ENCODE results near the gene GSG1L. TPM values are rescaled to one million over a fixed set of nuclear protein-coding genes. Genes with fewer than 3 reads are reported as not detected.
"Not testable (repeated sequence)": the region's sequence is repeated elsewhere in the genome, so short reads cannot be mapped to it uniquely, and the experiment has no call there.

Gene GSG1L
- polyA plus RNA-seq, 3 donors, result 0.41 to 0.91 (median 0.50) TPM

DNA sequence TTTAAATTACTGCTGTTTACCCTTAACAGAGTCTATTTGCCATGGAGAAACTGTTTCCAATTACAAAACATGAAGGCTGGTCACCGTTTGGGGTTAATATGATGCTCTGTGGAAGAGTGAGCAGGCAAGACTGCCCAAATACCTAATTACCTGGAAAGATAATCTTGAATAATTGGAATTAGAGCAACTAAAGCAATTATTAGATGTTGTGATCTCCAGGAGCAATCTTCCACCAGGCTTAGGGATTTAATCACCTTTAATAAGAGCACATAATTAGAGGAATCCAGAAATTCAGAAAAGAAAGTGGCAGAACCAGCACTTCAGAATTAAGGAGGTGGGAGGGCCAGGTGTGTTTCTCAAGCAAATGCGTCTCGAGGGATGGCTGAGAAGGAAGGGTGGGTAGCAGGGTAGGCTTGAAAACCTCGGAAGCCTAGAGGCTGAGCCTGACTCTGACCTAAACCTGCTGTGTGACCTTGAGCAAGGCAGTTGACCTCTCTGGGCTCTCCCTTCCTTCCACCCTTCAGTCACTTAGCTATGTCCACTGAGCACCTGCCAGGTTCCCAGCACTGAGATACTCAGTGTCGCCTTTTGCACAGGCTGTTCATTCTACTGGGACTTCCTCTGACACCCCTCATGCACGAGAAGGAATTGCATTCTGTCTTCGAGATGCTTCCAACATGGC is 113.2 kb downstream of the GSG1L start:
- no peak for DNase-seq

DNA sequence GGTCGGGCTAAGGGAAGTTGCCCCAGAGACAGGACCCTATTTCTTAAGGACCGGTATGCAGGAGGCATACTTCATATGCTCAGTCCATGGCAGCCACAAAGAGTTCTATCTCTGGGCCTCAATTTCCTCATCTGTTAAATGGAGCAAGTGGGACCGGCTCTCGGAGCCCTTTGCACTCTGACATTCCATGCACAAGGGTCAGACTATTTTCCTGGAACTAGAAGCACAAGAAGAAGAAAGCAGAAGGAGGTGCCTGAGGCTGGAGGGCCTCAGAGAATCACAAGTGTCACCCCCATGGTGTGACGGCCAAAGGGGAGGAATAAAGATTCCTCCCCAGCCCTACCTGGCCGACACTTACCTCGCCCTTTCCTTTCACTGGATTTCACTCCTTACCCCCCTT is 115.8 kb downstream of the GSG1L start:
- no peak for DNase-seq

DNA sequence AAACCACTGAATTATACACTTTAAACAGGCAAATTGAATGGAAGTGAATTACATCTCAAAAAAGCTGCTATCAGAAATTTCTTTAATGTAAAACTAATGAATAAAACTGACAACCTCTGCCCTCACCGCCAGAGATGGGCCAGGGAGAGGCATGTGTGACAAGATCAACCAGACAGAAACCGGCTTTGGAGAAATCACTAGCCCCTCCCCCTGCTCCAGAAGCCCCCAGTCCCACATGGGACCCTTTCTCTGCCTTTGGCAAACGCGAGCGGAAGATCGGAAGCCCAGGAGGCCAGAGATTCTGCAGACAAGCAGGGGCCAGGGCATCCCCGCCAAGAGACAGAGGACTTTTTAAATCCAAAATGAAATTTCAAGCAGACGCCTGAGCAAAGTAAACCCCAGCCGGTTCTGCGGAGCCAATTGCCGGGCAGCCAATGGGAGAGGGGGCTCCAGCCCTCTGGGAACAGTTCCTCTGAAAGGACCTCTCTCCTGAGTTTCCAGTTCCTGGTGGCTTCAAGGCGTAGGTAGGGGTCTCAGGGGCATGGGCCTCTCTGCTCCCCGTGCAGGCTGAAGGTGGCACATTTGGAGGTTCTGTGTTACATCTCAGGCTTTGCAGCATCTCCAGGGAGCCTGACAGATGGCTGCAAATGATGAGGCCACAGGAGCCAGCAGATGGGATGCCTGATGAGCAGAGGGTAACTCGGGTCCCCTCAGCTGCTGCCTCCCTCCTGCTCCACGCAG is 118.1 kb downstream of the GSG1L start:
- DNase-seq, result no peak

DNA sequence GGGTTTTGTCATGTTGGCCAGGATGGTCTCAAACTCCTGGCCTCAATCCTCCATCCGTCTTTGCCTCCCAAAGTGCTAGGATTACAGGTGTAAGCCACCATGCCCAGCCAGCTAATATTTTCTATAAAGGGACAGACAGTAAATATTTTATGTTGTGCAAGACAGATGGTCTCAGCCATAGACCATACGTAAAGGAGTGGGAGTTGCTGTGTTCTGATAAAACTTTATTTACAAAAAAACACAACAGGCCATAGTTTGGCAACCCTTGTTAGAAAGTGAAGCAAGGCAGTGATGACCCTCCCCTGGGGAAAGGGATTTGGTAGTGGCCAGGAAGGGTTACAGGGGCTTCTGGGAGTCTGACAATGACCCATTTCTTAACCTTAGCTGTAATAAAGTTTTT is 119.7 kb downstream of the GSG1L start:
- DNase-seq, result no peak

DNA sequence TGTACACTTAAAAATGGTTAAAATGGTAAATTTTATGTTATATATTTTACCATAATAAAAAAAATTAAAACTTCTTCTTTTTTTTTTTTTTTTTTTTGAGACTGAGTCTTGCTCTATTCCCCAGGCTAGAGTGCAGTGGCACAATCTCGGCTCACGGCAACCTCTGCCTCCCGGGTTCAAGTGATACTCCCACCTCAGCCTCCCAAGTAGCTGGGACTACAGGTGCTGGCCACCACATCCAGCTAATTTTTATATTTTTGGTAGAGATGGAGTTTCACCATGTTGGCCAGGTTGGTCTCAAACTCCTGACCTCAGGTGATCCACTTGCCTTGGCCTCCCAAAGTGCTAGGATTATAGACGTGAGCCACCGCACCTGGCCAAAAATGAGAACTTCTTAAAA is 121.4 kb downstream of the GSG1L start:
- not testable (repeated sequence) for DNase-seq

DNA sequence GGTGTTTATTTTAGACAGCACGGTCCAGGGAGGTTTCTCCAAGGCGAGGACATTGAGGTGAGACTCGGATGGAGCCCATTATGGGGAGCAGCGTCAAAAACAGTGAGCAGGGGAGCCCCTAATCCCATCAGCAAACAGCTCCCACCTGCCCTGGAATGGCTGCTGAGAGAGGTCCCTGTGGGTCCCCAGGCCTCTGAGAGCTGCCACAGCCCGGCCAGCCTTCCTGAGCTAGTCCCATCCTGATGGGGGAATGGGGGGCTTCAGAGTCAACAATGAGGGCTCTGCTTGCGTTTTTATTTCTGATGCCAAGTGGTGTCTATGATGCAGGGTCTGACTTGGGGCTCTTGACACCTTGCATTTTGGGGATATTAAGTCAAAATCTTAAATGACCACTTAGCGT is 128.4 kb downstream of the GSG1L start:
- DNase-seq, result no peak

DNA sequence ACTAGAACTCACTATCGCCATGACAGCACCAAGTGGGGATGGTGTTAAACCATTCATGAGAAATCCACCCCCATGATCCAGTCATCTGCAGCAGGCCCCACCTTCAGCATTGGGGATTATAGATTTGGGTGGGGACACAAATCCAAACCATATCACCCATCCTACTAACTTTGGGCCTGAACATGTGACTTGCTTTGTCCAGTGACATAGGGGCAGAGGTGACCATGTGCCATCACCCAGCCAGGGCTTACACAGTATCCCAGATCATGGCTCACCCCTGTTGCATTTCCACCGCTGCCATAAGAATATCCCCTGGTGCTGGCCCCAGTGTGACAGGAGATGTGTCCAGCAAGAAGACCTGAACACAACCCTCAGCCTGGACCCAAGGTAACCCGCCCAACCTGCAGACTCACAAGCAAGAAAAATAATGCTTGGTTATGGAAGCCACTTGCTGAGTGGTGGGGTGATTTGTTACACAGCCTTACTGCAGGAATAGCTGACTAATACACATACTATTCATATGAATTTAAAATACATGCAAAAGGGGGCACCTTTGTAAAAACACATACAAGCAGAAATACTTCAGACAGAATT is 130.9 kb downstream of the GSG1L start:
- no peak for DNase-seq

DNA sequence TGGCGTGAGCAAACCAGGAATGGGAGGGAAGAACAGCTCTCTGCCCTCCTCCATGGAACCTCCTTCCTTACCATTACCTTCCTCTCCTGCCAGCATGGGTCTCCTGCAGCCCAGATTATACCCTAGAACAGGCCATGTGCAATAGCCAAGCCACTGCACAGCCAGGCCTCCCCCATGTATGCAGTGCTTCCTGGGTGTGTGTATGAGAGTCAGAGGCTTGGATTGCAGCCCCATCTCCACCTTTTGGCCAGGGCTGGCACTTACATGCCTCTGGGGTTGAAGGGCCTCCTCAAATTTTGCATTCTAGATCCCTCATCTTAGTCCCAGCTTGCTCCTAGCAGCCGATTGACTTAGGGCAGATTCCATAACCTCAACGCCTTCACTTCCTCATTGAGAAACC is 133.7 kb downstream of the GSG1L start:
- DNase-seq, result no peak

DNA sequence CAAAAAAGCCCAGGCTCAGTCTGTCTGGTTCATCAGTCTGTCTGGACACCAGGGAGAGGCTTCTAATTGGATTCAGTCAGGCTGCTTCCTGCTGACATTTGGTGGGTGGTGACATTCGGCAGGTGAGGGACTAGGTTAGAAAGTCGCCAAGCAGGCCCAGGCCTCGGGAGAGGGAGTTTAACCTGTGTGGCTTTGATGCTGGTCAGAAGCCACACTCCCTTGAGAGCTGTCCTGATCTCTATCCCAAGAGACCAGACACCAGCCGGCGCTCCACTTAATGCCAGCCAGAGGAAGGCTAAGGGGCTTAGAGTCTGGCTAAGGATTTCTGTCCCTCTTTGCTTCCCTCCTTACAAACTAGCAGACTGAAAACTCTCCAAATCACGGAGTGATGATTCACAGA is 135.0 kb downstream of the GSG1L start:
- DNase-seq, result no peak

DNA sequence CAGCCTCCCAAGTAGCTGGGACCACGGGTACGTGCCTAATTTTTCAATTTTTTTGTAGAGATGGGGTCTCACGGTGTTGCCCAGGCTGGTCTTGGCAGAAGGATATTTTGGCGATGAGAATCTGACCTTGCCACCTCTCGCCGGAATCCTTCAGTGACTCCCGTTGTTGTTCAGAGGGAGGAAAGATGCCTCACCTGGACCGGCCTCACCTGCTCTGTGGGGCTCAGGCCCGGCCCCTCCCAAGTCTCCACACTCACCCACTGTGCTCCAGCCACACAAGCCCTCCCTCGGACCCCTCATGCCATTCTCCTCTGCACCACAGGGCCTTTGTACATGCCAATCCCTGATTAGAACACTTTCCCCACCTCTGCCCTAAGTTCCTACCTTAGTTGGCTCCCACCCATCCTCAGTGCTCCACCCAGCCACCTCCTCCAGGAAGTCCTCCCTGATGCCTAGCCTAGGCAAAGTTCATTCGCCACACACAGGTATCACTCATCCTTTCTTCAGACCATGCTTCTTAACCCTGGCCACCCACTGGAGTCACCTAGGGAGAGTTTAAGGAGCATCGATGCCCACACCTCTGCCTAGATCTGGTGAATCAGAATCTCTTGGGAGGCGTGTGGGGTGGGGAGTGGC is 136.1 kb downstream of the GSG1L start:
- DNase-seq, result no peak

DNA sequence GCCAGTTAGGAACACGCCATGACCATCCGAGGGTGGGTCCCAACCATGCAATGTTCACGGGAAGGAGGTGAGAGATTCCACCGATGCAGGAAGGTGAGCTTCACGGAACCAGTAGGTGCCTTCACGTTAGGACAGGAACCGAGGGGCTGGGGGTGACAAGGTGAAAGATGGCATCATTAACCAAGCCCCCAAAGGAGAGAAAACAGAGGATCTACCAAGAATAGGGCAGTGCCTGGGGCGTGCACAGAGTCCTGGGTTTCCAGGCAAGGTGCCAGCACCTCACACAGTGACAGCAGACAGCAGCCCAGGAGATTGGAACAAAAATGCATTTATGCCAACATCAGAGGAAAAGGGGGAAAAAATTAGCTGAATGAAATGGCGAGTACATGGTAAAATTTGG is 137.9 kb downstream of the GSG1L start:
- no peak for DNase-seq

DNA sequence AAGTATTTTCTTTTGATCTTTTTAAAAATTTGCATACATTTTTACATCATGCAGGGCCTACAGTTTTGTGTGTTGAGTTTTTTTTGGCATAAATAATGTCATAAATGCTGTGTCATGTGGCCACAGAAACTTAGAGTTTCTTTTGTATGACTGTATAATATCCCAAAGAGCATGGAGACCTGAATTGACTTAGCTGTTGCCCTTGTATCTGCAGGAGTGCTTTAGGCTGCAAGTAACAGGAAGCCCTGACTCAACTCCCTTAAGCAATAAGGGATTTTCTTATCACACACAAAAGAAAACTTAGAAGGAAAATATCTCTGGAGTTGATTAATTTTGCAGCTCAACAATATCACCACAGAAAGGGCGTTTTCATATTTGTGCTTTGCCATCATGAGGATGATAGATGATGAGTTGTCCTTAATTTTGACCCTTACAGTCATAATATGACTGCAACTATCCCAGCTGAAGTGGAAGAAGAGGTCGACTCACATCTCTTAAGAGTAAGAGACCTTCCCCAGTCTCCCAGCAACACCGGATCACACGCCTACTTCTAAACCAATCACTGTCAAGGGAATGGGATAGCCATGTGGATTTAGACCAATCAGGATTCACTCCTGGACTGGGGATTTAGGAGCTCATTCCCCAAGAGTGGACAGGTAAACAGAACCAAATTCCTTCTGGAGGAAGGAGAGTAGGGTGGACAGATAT is 138.9 kb downstream of the GSG1L start:
- no peak for DNase-seq

DNA sequence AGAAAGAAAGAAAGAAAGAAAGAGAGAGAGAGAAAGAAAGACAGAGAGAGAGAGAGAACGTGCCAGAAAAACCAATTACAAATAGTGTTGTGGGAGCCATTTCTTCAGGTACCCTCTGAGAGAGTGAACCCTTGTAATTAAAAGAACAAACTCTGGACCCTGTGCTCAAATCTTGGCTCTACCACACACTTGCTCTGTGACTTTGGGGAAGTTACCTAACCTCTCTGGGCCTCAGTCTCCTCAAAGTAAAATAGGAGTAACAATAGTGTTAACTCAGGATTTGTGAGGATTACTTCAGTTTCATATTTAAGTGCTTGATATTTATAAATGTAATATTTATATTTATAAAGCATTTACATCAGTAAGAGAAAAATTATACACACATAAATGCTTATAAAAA is 139.8 kb downstream of the GSG1L start:
- no peak for DNase-seq

DNA sequence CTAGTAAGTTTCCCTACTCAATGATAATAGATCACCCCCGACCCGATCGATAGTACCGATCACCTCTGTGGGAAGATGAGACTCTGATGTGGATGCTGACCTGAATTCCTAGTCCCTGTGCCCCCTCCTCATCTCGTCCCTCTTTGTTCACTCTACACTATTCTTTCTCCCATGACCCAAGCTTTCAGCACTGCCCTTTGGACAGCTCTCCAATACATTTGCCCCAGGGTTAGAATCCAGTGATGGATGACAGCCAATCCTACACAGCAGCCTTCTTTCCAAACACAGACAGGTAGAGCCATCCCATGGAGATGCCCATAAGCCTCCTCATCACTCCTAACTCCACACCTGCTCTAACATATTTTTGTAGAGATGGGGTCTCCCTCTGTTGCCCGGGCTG is 141.1 kb downstream of the GSG1L start:
- peak; percentile 17 for DNase-seq

DNA sequence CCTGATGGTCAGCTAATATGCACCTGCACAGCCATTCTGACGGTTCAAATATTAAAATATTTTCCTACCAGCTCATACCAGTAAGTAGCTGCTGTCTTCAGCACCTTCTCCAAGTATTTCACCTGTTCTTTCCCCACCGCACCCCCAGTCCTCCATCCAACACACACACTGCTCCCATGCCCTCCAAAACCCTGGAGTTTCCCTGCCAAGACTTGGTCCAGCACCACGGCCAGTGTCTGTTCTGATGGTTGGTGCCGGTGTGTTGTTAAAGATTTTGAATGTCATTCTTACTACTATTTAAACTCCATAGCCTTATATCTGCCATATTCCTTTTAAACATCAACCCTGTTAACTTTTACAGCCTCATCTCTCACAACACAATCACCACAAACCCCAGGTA is 142.4 kb downstream of the GSG1L start:
- DNase-seq, result no peak

DNA sequence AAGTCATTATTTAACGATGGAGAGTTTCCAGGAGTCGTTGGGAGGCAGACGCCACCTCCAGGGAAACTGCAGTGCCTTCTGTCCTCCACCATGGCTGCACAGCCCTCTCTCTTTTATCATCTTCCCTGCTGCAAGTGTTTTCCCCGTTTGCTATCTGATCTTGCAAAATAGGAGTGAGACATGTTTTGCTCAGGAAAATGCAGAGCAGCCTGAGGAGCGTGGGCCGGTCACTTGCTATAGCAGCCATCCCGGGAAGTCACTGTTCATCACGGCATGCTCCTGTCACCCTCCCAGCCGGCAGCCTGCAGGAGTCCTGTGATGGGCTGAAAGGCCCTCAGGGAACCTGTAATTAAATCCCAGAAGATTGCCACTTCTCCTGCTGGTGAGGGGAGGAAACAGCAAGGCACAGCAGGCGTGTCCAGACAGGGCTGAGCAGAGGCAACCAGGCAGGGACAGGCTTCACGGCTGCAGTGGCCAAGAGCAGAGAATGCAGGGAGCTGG is 143.1 kb downstream of the GSG1L start:
- peak; percentile 19 for DNase-seq

DNA sequence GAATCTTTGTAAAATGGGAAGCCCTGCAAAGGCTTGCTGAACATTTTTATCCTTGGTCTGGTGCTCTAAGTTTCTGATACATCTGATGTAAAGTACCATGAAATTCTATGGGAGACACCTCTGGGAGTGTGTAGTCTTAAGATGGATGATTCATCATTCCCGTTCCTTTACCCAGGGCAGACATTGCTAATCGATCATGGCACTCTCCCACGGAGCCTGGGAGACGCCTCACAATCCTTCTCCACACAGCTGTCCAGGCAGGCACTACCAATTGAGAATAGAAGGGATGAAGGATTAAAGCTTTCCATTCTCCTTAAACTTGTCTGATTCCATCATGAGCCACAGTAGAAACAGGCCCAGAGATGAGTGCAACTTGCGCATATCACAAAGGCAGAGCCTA is 144.8 kb downstream of the GSG1L start:
- no peak for DNase-seq

DNA sequence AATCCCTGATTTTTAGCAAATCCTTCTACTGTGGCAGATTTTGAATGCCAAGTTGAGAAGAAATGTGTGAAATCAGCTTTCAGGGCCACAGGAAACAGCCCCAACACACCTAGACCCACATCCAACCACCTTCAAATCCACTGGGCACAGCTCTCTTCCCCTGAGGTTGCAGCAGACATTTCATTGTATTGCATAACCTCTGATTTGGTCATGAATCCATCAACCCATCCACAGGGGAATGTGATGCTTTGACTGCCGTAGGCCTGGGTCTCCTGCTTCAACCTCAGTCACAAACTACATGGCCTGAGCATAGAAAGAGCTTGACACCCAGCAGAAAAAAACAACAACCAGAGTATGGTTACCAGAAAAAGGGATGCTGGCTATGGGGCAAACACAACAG is 145.6 kb downstream of the GSG1L start:
- no peak for DNase-seq

DNA sequence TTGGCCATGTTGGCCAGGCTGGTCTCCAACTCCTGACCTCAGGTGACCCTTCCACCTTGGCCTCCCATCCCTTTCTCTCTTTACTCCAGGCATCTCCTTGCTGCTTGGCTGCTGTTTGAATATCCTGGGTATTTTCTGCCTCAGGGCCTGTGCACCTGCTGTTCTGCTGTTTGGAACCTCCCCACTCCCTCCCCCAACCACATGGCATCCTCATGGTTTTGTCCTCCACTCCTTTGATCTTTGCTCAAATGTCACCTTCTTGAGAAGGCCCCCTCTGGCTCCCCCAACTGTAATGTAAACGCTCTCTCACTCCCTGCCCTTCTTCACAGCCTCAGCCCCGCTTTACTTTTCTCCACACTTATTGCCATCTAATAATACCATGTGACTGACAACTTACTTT is 152.0 kb downstream of the GSG1L start:
- DNase-seq, result no peak

DNA sequence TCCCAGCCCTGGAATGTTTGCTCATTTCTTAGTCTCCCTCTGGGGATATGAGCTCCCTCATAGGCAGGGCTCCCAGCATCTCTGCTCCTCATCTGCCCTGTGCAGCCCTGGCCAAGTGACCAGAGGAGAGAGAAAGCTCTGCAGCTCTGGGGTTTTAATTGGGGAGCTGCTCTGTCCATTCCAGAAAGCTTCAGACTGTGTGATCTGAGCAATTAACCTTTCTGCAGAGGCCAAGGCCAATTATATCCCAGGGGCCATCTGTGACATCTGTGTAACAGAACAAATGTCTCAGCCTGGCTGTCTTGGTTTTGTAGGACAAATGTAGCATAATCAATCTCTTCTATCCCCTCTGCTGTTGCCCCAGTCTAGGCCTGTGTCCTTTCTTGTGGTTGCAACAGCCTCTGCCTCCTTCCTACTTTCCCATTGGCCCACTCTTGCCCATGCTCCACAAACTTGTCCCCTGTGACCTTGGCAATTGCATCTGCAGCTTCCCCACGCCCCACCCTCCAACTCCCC is 156.0 kb downstream of the GSG1L start:
- no peak for DNase-seq

DNA sequence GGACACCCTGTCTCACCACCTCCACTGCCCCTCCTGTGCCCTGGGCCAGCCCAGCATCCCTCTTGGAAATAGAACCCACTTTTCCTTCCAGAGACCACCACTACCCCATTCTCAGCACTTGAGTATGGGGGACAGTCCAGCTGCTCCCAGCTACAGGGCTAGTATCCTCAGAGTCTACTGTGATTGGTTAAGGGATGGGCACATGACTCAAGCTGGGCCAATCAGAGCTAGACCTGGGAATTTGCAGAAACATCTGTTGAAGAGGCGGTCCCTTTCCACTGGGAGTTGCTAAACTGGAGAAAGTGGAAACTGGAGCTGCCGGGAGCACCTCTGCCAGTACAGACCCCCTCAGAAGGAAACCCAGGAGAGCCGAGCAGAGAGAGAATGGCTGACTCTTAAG is 156.6 kb downstream of the GSG1L start:
- DNase-seq, result no peak

All from renal pelvis (tissue), 4 donors.